HFFc6 (cell line): Measurements from ENCODE around the gene PDRG1. TPM values are rescaled to one million over a fixed set of nuclear protein-coding genes. Genes with fewer than 3 reads are reported as not detected.

Experiments used
- DNase-seq: peaks from one replicate; pipeline ENCODE4 v3.0.0-alpha.2; 2018
- H3K27ac Mint-ChIP-seq: 2 replicates; pipeline ENCODE4 v1.8.0; 2020; ENCODE audit warnings: mild to moderate bottlenecking, mixed read lengths
- H3K27me3 Mint-ChIP-seq: 2 replicates; pipeline ENCODE4 v1.8.0; 2021; ENCODE audit warnings: mild to moderate bottlenecking, moderate library complexity, mixed read lengths; ENCODE audit not compliant: insufficient read depth
- H3K36me3 Mint-ChIP-seq: 2 replicates; pipeline ENCODE4 v1.8.0; 2021; ENCODE audit warnings: low read depth, mixed read lengths
- H3K4me1 Mint-ChIP-seq: 2 replicates; pipeline ENCODE4 v1.8.0; 2020; ENCODE audit warnings: low read depth, mixed read lengths
- H3K4me3 Mint-ChIP-seq: 2 replicates; pipeline ENCODE4 v1.8.0; 2020; ENCODE audit warnings: mild to moderate bottlenecking, moderate library complexity, mixed read lengths
- H3K9me3 Mint-ChIP-seq: 2 replicates; pipeline ENCODE4 v1.8.0; 2020; ENCODE audit warnings: mild to moderate bottlenecking, mixed read lengths
- CTCF ChIP-seq: fragments of 200-600 bp; sonication (generic); IDR thresholded peaks from 2 replicates; pipeline ENCODE4 v1.5.0; 2021; ENCODE audit warnings: antibody characterized with exemption, mild to moderate bottlenecking
- total RNA-seq, 6 experiments: library from RNA; stranded (reverse); fragmentation: NEBNext Ultra II Directional; extraction: Animal tissue kit (Norgen Biotek cat#: 25700); gene quantifications; 2 replicates in 1 of 6; 3 replicates in 5 of 6; pipeline ENCODE4 v1.2.3, GENCODE V29; 2021

The PDRG1 gene
- total RNA-seq, 6 experiments from 2014 or later, result 12.2 to 17.1 (median 13.1) TPM

DNA sequence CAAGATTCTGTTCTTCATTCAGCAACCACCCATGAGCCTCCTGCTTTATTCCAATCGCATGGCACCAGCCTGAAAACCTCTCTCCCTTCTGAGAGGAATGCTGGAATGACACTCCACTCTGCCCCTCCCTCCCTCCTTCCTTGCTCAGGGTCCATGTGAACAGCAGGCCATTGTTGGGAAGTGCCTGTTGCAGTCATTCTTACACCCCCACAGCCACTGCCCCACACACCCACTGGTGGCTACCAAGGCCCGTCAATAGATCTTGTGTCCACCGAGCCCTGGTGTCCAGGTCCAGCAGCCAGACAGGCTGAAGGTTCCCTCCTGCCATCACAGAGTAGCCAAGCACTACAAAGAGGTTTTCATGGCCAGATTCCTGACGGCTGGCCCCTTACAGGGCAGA, 6.5 kb downstream of the PDRG1 start:
- H3K4me3 Mint-ChIP-seq, result no peak overlapping the region
- peaks cover 23% of the 10 kb centered on the region for H3K36me3 Mint-ChIP-seq
- H3K27ac Mint-ChIP-seq, result no peak overlapping the region
- H3K4me1 Mint-ChIP-seq, result peaks cover 8% of the 10 kb centered on the region
- no peak for TF ChIP-seq CTCF
- no peak for DNase-seq
- H3K27me3 Mint-ChIP-seq, result no peaks in the 10 kb centered on the region; the same call in 1 of the 2 replicates
- no peaks in the 10 kb centered on the region for H3K9me3 Mint-ChIP-seq

DNA sequence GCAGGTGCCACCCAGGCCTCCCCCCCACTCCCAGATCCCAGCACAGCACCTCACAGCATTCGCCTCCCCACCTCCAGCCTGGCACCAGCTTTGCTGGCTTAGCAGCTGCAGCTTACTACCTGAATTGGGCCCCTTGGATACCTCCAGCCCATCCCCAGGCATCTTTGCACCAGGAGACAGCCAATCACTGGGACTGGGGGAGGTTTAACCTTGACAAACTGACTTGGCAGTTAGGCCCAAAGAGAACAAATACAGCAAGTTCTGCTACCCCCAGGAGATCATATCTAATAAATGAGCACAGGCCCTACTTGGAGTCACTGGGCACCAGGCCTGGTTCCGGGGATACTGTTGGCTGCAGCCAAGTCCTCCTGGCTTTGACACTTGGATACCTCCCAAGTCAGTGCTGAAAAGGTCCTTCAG, 8.8 kb downstream of the PDRG1 start:
- Mint-ChIP-seq H3K36me3 (peaks cover 2% of the 10 kb centered on the region), H3K27me3 (peaks cover 7% of the 10 kb centered on the region), H3K27ac (no peak overlapping the region), H3K4me3 (no peak overlapping the region), H3K9me3 (no peaks in the 10 kb centered on the region), H3K4me1 (no peaks in the 10 kb centered on the region)
- no peak for DNase-seq
- TF ChIP-seq CTCF, result no peak

DNA sequence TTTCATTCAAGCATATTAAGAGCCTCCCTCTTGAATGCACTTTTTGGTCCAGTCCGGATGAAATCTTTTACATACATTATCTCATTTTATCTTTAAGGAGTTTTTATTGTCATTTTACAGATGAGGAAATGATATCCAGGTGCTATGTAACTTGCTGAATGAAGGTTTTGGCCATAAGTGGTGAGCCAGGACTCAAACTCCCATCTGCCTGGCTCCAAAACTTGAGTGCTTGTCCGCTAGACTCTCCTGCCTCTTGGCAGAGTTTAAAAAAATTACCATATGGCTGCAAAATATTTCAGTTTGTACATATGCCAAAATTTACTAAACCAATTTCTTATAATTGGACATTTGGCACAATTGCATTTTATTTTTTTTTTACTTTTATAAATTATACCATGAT, 12.2 kb downstream of the PDRG1 start:
- Mint-ChIP-seq H3K36me3 (no peaks in the 10 kb centered on the region), H3K27ac (no peak overlapping the region), H3K27me3 (peaks cover 10% of the 10 kb centered on the region), H3K4me3 (no peak overlapping the region), H3K4me1 (no peaks in the 10 kb centered on the region), H3K9me3 (no peaks in the 10 kb centered on the region)
- DNase-seq, result no peak
- no peak for TF ChIP-seq CTCF

DNA sequence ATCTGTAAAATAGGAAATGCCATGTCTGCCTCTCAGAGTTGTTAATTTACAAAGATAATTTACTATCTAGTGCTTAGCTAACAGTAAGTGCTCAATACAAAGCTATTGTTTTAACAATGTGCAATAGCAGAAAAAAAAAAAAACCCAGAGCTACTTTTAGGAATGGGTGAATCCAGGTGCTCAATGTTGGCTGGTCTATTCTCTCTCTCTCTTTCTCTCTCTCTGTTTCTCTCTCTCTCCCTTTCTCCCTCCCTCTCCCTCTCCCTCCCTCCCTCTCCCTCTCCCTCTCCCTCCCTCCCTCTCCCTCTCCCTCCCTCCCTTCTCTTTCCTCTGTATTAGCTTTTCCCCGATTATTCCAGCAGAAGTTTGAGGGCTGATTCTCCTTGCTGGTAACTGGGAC, 14.0 kb downstream of the PDRG1 start:
- no peak for DNase-seq
- Mint-ChIP-seq H3K36me3 (no peaks in the 10 kb centered on the region), H3K27ac (no peak overlapping the region), H3K9me3 (no peaks in the 10 kb centered on the region), H3K4me3 (no peak overlapping the region), H3K27me3 (peaks cover 17% of the 10 kb centered on the region), H3K4me1 (no peaks in the 10 kb centered on the region)
- TF ChIP-seq CTCF, result no peak

DNA sequence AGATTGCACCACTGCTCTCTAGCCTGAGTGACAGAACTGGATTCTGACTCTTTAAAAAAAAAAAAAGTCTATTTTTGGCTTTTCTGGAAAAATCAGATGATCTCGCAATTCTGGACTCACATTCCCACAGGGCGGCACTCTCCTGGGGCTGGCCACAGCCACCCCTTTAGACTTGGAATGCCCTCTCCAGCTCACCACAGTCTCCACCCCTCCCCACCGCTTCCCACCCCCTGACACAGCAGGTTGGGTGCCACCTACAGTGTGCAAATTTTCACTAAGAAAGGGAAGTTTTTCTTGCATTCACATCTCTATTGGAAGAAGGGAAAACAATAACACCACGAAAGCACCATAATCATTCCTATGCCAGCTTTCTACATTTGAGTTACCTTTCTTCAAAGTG, 15.4 kb downstream of the PDRG1 start:
- Mint-ChIP-seq H3K27me3 (peaks cover 20% of the 10 kb centered on the region), H3K4me3 (no peak overlapping the region), H3K9me3 (no peaks in the 10 kb centered on the region), H3K4me1 (no peaks in the 10 kb centered on the region), H3K27ac (no peak overlapping the region), H3K36me3 (no peaks in the 10 kb centered on the region)
- no peak for TF ChIP-seq CTCF
- DNase-seq, result no peak
